Measurements from ENCODE around the gene UTP14C. TPM values are rescaled to one million over a fixed set of nuclear protein-coding genes. Genes with fewer than 3 reads are reported as not detected.

The UTP14C gene
- total and polyA plus RNA-seq, 2 of the 13 experiments (the other 11 are each of a cell fraction or from before 2014, with no cell fraction given), result 8.8 to 12.2 TPM

GRCh38 chr13:52010890-52011631, 13.4 kb upstream of the UTP14C start, which contains the start of gene ATP7B:
Gene ATP7B, minus strand, starts transcription at chr13:52011450. Its CDS starts 113 bp downstream, at chr13:52011337.
- Histone ChIP-seq H4K20me1 (ENCODE audit: insufficient read depth, low read length) (peaks cover 28% of the 10 kb centered on the region), H2AFZ (ENCODE audit: low read length) (peak within 1 kb of the TSS; percentile 72), H3K9ac (ENCODE audit: insufficient read depth, low read depth, low read length) (peak within 1 kb of the TSS; percentile 99), H3K4me3 (replicated peaks in 1 of 3; ENCODE audit: insufficient read depth in 1 of 3, low read depth in 2 of 3, low read length in 3 of 3) (peak within 1 kb of the TSS; percentile 97 to 98 (median 98)), H3K27me3 (ENCODE audit: control insufficient read depth in 1 of 2, insufficient read depth in 2 of 2, low read length in 2 of 2) (no peaks in the 10 kb centered on the region; a peak in 1 of 5 replicates), H3K4me1 (ENCODE audit: insufficient read depth, low read length) (peaks cover 64% of the 10 kb centered on the region), H3K4me2 (ENCODE audit: low read depth, low read length) (peak within 1 kb of the TSS; percentile 82), H3K9me3 (ENCODE audit: low read length) (no peaks in the 10 kb centered on the region), H3K27ac (ENCODE audit: extremely low read length, insufficient read depth, low read length) (peak within 1 kb of the TSS; percentile 97), H3K79me2 (ENCODE audit: insufficient read depth, low read length) (peaks cover 95% of the 10 kb centered on the region), H3K36me3 (replicated peaks in 1 of 2; ENCODE audit: control insufficient read depth in 1 of 2, insufficient read depth in 2 of 2, low read length in 2 of 2) (no peaks in the 10 kb centered on the region; a peak in 2 of 5 replicates)
- intact Hi-C loops (cut with micrococcal nuclease; ENCODE audit: unreplicated experiment), result loop anchor here (5.0 kb wide), 1 partner anchor 181 kb away; no protein-coding TSS in a partner anchor
- FAIRE-seq, result no peak
- POLR2A ChIA-PET, result interaction anchor here (0.6 to 2.2 kb wide), 7 partner anchors 12 to 60 kb away, joined by 3 to 32 read pairs (median 8); partner anchors contain the start of gene UTP14C
- WGBS (ENCODE audit: low lambda C conversion rate), result under 1% methylated on average over 24 of the region's 46 CpGs
- in situ Hi-C loops (cut with HindIII; ENCODE audit: extremely low pct_ligation_motif_present, low pct_unique_long_range_greater_than_20kb), result loop anchor here (5.0 to 25.0 kb wide), 2 partner anchors 116 to 451 kb away; partner anchors contain the start of genes CKAP2, NEK5 and VPS36
- BruUV-seq (replicated peaks), result TSS peak; percentile 47
- ATAC-seq, result peak; percentile 65
- peak; percentile 49 for DNase-seq (ENCODE audit: low spot score)
- CTCF ChIA-PET (ENCODE audit: low intra/inter-chr PET ratio, low total read pairs), result interaction anchor here (1.3 kb wide), 1 partner anchor 10 kb away, joined by 5 read pairs; no protein-coding TSS in a partner anchor
- TF ChIP-seq ZNF878 (CRISPR knock-in tag; IDR thresholded peaks at IDR 0.05) (no peak), ZNF136 (CRISPR knock-in tag; IDR thresholded peaks at IDR 0.05; ENCODE audit: low read depth) (0 out of 2 replicates have a peak, but pooled peaks have one; percentile 22), ZNF232 (CRISPR knock-in tag; IDR thresholded peaks at IDR 0.05; ENCODE audit: borderline replicate concordance) (0 out of 2 replicates have a peak, but pooled peaks have one; percentile 54), NR2F6 (IDR thresholded peaks at IDR 0.05) (peak; percentile 23; the same call in 1 of the 2 replicates), NR2F6 (CRISPR knock-in tag; IDR thresholded peaks at IDR 0.05) (0 out of 2 replicates have a peak, but pooled peaks have one; percentile 10), FOXA1 (IDR thresholded peaks at IDR 0.05) (no peak), FOXA1 (CRISPR knock-in tag; IDR thresholded peaks at IDR 0.05) (peak; percentile 10; the same call in 1 of the 2 replicates), ZNF850 (CRISPR knock-in tag; conservative IDR thresholded peaks at IDR 0.05) (peak; percentile 85; the same call in 1 of the 2 replicates), DPF2 (CRISPR knock-in tag; IDR thresholded peaks at IDR 0.05; ENCODE audit: borderline replicate concordance, low read depth) (no peak), GZF1 (CRISPR knock-in tag; IDR thresholded peaks at IDR 0.05) (peak; percentile 23; the same call in 1 of the 2 replicates), KLF13 (CRISPR knock-in tag; IDR thresholded peaks at IDR 0.05) (peak; percentile 22; the same call in 1 of the 2 replicates), NCOA2 (CRISPR knock-in tag; IDR thresholded peaks at IDR 0.05) (no peak), FOXP4 (CRISPR knock-in tag; IDR thresholded peaks at IDR 0.05) (no peak), ZSCAN22 (CRISPR knock-in tag; IDR thresholded peaks at IDR 0.05) (no peak), ZNF567 (CRISPR knock-in tag; IDR thresholded peaks at IDR 0.05; ENCODE audit: borderline replicate concordance) (peak; percentile 44; the same call in 1 of the 2 replicates), ZNF670 (CRISPR knock-in tag; IDR thresholded peaks at IDR 0.05; ENCODE audit: borderline replicate concordance) (peak; percentile 52; the same call in 1 of the 2 replicates), ZNF549 (CRISPR knock-in tag; IDR thresholded peaks at IDR 0.05) (0 out of 2 replicates have a peak, but pooled peaks have one; percentile 11)
- TF ChIP-seq, protein P1, sequence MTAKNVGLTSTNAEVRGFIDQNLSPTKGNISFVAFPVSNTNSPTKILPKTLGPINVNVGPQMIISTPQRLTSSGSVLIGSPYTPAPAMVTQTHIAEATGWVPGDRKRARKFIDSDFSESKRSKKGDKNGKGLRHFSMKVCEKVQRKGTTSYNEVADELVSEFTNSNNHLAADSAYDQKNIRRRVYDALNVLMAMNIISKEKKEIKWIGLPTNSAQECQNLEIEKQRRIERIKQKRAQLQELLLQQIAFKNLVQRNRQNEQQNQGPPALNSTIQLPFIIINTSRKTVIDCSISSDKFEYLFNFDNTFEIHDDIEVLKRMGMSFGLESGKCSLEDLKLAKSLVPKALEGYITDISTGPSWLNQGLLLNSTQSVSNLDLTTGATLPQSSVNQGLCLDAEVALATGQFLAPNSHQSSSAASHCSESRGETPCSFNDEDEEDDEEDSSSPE (CRISPR knock-in tag; IDR thresholded peaks at IDR 0.05), result 0 out of 2 replicates have a peak, but pooled peaks have one; percentile 11
- TF ChIP-seq, protein P2, sequence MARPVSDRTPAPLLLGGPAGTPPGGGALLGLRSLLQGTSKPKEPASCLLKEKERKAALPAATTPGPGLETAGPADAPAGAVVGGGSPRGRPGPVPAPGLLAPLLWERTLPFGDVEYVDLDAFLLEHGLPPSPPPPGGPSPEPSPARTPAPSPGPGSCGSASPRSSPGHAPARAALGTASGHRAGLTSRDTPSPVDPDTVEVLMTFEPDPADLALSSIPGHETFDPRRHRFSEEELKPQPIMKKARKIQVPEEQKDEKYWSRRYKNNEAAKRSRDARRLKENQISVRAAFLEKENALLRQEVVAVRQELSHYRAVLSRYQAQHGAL (CRISPR knock-in tag; IDR thresholded peaks at IDR 0.05; ENCODE audit: not compliant biosample characterization), result no peak
